ENCODE measurements around the gene SLC35F1. TPM values are rescaled to one million over a fixed set of nuclear protein-coding genes. Genes with fewer than 3 reads are reported as not detected.

The SLC35F1 gene
- total and polyA plus RNA-seq, 9 of the 15 experiments (the other 6 are each of a cell fraction or from before 2014, with no cell fraction given): 0.03 to 0.06 TPM; not detected in 7

DNA sequence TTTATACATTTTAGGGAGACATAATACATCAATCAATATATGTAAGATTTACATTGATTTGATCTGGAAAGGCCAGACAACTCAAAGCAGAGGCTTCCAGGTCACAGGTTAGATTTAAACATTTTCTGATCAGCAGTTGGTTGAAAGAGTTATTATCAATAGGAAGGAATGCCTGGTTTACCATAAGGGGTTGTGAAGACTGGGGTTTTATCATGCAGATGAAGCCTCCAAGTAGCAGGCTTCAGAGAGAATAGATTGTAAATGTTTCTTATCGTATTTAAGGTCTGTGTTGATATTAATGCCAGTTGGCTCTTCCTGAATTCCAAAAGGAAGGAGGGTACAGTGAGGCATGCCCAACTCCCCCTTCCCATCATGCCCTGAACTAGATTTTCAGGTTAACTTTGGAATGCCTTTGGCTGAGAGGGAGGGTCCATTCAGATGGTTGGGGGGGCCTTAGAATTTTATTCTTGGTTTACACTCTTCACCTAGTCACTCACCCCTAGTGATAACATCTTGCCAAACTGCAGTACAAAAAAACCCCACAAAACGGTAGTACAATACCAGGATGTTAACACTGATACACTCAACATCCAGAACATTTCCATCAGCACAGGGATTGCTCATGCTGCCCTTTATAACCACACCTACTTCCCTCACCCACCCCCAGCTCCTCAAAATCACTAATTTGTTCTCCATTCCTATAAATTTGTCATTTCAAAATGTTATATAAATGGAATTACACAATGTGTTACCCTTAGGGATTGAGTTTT is 381.5 kb downstream of the SLC35F1 start:
- no TSS peak for BruUV-seq (replicated peaks)
- DNase-seq (ENCODE audit: extremely low read depth in 1 of 4, low spot score in 3 of 4) (no peak), FAIRE-seq (no peak), ATAC-seq (no peak)
- H3K79me2 ChIP-seq (ENCODE audit: control insufficient read depth, insufficient read depth, low read length): no peaks in the 10 kb centered on the region
- H3K9me3 ChIP-seq (replicated peaks; ENCODE audit: control insufficient read depth, insufficient read depth, low read depth, low read length): no peaks in the 10 kb centered on the region
- ChIA-PET POLR2A (no interaction called here), CTCF (ENCODE audit: low intra/inter-chr PET ratio) (no interaction called here)
- H3K27ac ChIP-seq (ENCODE audit: extremely low read depth, low read depth, low read length): no peak overlapping the region
- H3K9me1 ChIP-seq (ENCODE audit: control insufficient read depth, insufficient read depth, low read length): no peaks in the 10 kb centered on the region
- whole genome bisulfite sequencing (ENCODE audit: insufficient coverage, low coverage, missing lambda C conversion rate): 0% methylated on average over 2 of the region's 2 CpGs
- no peaks in the 10 kb centered on the region for H3K27me3 ChIP-seq (ENCODE audit: control insufficient read depth in 2 of 2, insufficient read depth in 2 of 2, low read length in 2 of 2)
- H4K20me1 ChIP-seq (replicated peaks; ENCODE audit: control insufficient read depth, insufficient read depth, low read length): no peaks in the 10 kb centered on the region
- H3K4me3 ChIP-seq: no peak overlapping the region
- in situ Hi-C loops (cut with MboI) (loop anchor here (10.0 kb wide), 3 partner anchors 266 to 826 kb away; no protein-coding TSS in a partner anchor), intact Hi-C loops (cut with micrococcal nuclease) (loop anchor here (10.0 kb wide), 1 partner anchor 676 kb away; no protein-coding TSS in a partner anchor)
- H2AFZ ChIP-seq (ENCODE audit: low read depth, low read length): no peak overlapping the region
- TF ChIP-seq MCM3 (IDR thresholded peaks at IDR 0.05) (no peak), NCOA4 (IDR thresholded peaks at IDR 0.05; ENCODE audit: partially characterized antibody) (no peak), MCM5 (IDR thresholded peaks at IDR 0.05; ENCODE audit: low read depth) (no peak), ZNF274 (IDR thresholded peaks at IDR 0.05; ENCODE audit: borderline replicate concordance, low read depth, low read length) (no peak), ESRRA (IDR thresholded peaks at IDR 0.05; ENCODE audit: borderline replicate concordance, low read depth) (no peak), KLF16 (IDR thresholded peaks at IDR 0.05) (no peak), SMARCA5 (IDR thresholded peaks at IDR 0.05) (no peak), ZNF324 (CRISPR knock-in tag; IDR thresholded peaks at IDR 0.05) (no peak), MITF (IDR thresholded peaks at IDR 0.05) (no peak), BCL6 (CRISPR knock-in tag; IDR thresholded peaks at IDR 0.05) (no peak), GATA2 (CRISPR knock-in tag; IDR thresholded peaks at IDR 0.05) (no peak), ZNF316 (IDR thresholded peaks at IDR 0.05) (no peak), TFAM (CRISPR knock-in tag; conservative IDR thresholded peaks at IDR 0.05) (no peak), KAT8 (IDR thresholded peaks at IDR 0.05; ENCODE audit: low read depth) (no peak)
- no peak overlapping the region for H3K4me2 ChIP-seq (ENCODE audit: insufficient read depth, low read length)
- H3K36me3 ChIP-seq (ENCODE audit: control insufficient read depth, insufficient read depth, low read length): no peaks in the 10 kb centered on the region
- H3K4me1 ChIP-seq (replicated peaks in 1 of 2; ENCODE audit: control insufficient read depth in 2 of 2, insufficient read depth in 2 of 2, low read length in 2 of 2): no peaks in the 10 kb centered on the region
- no peak overlapping the region for H3K9ac ChIP-seq (ENCODE audit: insufficient read depth in 1 of 2, low read depth in 2 of 2, low read length in 2 of 2)
